Nephron progenitor cell (in vitro differentiated cells): ENCODE data around the gene SMTNL1.

ENCODE experiments used
- DNase-seq: peaks from one replicate; pipeline ENCODE4 v3.0.0; 2021
- H3K27ac Mint-ChIP-seq: 2 replicates; pipeline ENCODE4 v1.8.0; 2021; ENCODE audit warnings: mild to moderate bottlenecking, moderate library complexity, mixed read lengths
- H3K27me3 Mint-ChIP-seq: 2 replicates; pipeline ENCODE4 v1.8.0; 2021; ENCODE audit warnings: mild to moderate bottlenecking, low read depth, mixed read lengths; ENCODE audit not compliant: poor library complexity
- H3K36me3 Mint-ChIP-seq: 2 replicates; pipeline ENCODE4 v1.8.0; 2021; ENCODE audit warnings: low read depth, mixed read lengths
- H3K4me1 Mint-ChIP-seq: 2 replicates; pipeline ENCODE4 v1.8.0; 2021; ENCODE audit warnings: mixed read lengths
- H3K4me3 Mint-ChIP-seq: 2 replicates; pipeline ENCODE4 v1.8.0; 2021; ENCODE audit warnings: mild to moderate bottlenecking, moderate library complexity, mixed read lengths
- H3K9me3 Mint-ChIP-seq: 2 replicates; pipeline ENCODE4 v1.8.0; 2021; ENCODE audit warnings: mild to moderate bottlenecking, moderate library complexity, mixed read lengths
- CTCF ChIP-seq: fragments of 200-600 bp; sonication (generic); IDR thresholded peaks from 2 replicates; pipeline ENCODE4 v1.5.0; 2021; ENCODE audit warnings: antibody characterized with exemption

Gene SMTNL1

GRCh38 chr11:57597461-57597915, 60.1 kb downstream of the SMTNL1 start, which contains the start of gene SERPING1:
SERPING1 (plus strand) TSS chr11:57597685; CDS start chr11:57598271, 586 bp downstream.
- TF ChIP-seq CTCF = no peak
- Mint-ChIP-seq H3K4me3 (peak within 1 kb of the TSS; percentile 83), H3K27me3 (no peaks in the 10 kb centered on the region), H3K27ac (peak within 1 kb of the TSS; percentile 97), H3K9me3 (no peaks in the 10 kb centered on the region), H3K36me3 (peaks cover 28% of the 10 kb centered on the region), H3K4me1 (peaks cover 84% of the 10 kb centered on the region)
- no peak for DNase-seq

- TF ChIP-seq CTCF = no peak
- Mint-ChIP-seq H3K27ac (peak overlapping the region; percentile 97), H3K27me3 (no peaks in the 10 kb centered on the region), H3K4me1 (peaks cover 77% of the 10 kb centered on the region), H3K9me3 (no peaks in the 10 kb centered on the region), H3K36me3 (peaks cover 33% of the 10 kb centered on the region), H3K4me3 (peak overlapping the region; percentile 83)
- peak; percentile 91 for DNase-seq
Observed at GRCh38 chr11:57597916-57598830, 60.8 kb downstream of the SMTNL1 start.

- TF ChIP-seq CTCF = no peak
- H3K27ac Mint-ChIP-seq = peak overlapping the region; percentile 97
- H3K4me3 Mint-ChIP-seq = peak overlapping the region; percentile 83
- peaks cover 71% of the 10 kb centered on the region for H3K4me1 Mint-ChIP-seq
- no peaks in the 10 kb centered on the region for H3K27me3 Mint-ChIP-seq
- no peaks in the 10 kb centered on the region for H3K9me3 Mint-ChIP-seq
- H3K36me3 Mint-ChIP-seq = peaks cover 35% of the 10 kb centered on the region
- DNase-seq = no peak
Observed at GRCh38 chr11:57598831-57599155, 61.4 kb downstream of the SMTNL1 start.

GRCh38 chr11:57599381-57599780, 62.0 kb downstream of the SMTNL1 start:
- Mint-ChIP-seq H3K36me3 (peaks cover 35% of the 10 kb centered on the region), H3K27ac (peak overlapping the region; percentile 97), H3K27me3 (no peaks in the 10 kb centered on the region), H3K9me3 (no peaks in the 10 kb centered on the region), H3K4me1 (peaks cover 65% of the 10 kb centered on the region), H3K4me3 (peak overlapping the region; percentile 83)
- TF ChIP-seq CTCF = no peak
- DNase-seq = no peak
